KOPT-K1 (cell line): ENCODE measurements around the gene FAM89A.
"Not testable (repeated sequence)": the region's sequence is repeated elsewhere in the genome, so short reads cannot be mapped to it uniquely, and the experiment has no call there.

ENCODE experiments used
- H3K27ac ChIP-seq: fragments of 200-600 bp; sonication (generic); 2 replicates; pipeline ENCODE4 v1.5.1; 2016; ENCODE audit warnings: antibody characterized with exemption, mild to moderate bottlenecking, low read depth, low read length; ENCODE audit not compliant: poor library complexity, severe bottlenecking
- H3K36me3 ChIP-seq: fragments of 200-600 bp; sonication (generic); 2 replicates; pipeline ENCODE4 v1.5.1; 2017; ENCODE audit warnings: antibody characterized with exemption, mild to moderate bottlenecking, low read length, moderate library complexity; ENCODE audit not compliant: insufficient read depth
- H3K9me3 ChIP-seq: fragments of 200-600 bp; sonication (generic); 2 replicates; pipeline ENCODE4 v1.5.1; 2017; ENCODE audit warnings: antibody characterized with exemption, low read length, mild to moderate bottlenecking; ENCODE audit not compliant: insufficient read depth, poor library complexity, severe bottlenecking

The FAM89A gene

GRCh38 chr1:231064418-231064817 is 24.4 kb upstream of the FAM89A start:
- H3K36me3 ChIP-seq = no peaks in the 10 kb centered on the region

GRCh38 chr1:231063331-231063730 is 23.3 kb upstream of the FAM89A start:
- no peaks in the 10 kb centered on the region for H3K9me3 ChIP-seq
- no peak overlapping the region for H3K27ac ChIP-seq
- no peaks in the 10 kb centered on the region for H3K36me3 ChIP-seq

More at GRCh38 chr1:231064418-231064817, 24.4 kb upstream of the FAM89A start:
- H3K27ac ChIP-seq = no peak overlapping the region
- H3K9me3 ChIP-seq = no peaks in the 10 kb centered on the region

- Histone ChIP-seq H3K9me3 (no peaks in the 10 kb centered on the region), H3K36me3 (no peaks in the 10 kb centered on the region), H3K27ac (no peak overlapping the region)
Observed at GRCh38 chr1:231062500-231063270, 22.6 kb upstream of the FAM89A start.

GRCh38 chr1:231059566-231060193 is 19.6 kb upstream of the FAM89A start:
- Histone ChIP-seq H3K9me3 (no peaks in the 10 kb centered on the region), H3K27ac (no peak overlapping the region), H3K36me3 (no peaks in the 10 kb centered on the region)

- Histone ChIP-seq H3K27ac (no peak overlapping the region), H3K9me3 (no peaks in the 10 kb centered on the region), H3K36me3 (no peaks in the 10 kb centered on the region)
Observed at GRCh38 chr1:231058416-231059109, 18.5 kb upstream of the FAM89A start.

GRCh38 chr1:231057410-231057809 is 17.4 kb upstream of the FAM89A start:
- Histone ChIP-seq H3K36me3 (no peaks in the 10 kb centered on the region), H3K27ac (no peak overlapping the region), H3K9me3 (no peaks in the 10 kb centered on the region)

- Histone ChIP-seq H3K27ac (no peak overlapping the region), H3K36me3 (no peaks in the 10 kb centered on the region), H3K9me3 (no peaks in the 10 kb centered on the region)
Observed at GRCh38 chr1:231055271-231055670, 15.2 kb upstream of the FAM89A start.

- no peaks in the 10 kb centered on the region for H3K36me3 ChIP-seq
- H3K27ac ChIP-seq = no peak overlapping the region
- no peaks in the 10 kb centered on the region for H3K9me3 ChIP-seq
Observed at GRCh38 chr1:231053493-231054162, 13.6 kb upstream of the FAM89A start.

- no peaks in the 10 kb centered on the region for H3K36me3 ChIP-seq
- no peak overlapping the region for H3K27ac ChIP-seq
- no peaks in the 10 kb centered on the region for H3K9me3 ChIP-seq
Observed at GRCh38 chr1:231052777-231053176, 12.7 kb upstream of the FAM89A start.

- not testable (repeated sequence) for H3K36me3 ChIP-seq, H3K27ac ChIP-seq, H3K9me3 ChIP-seq
Observed at GRCh38 chr1:231050932-231051331, 10.9 kb upstream of the FAM89A start.

- H3K27ac ChIP-seq = no peak overlapping the region
- H3K9me3 ChIP-seq = peaks cover 2% of the 10 kb centered on the region
- no peaks in the 10 kb centered on the region for H3K36me3 ChIP-seq
Observed at GRCh38 chr1:231050395-231050794, 10.3 kb upstream of the FAM89A start.

GRCh38 chr1:231049121-231049979 is 9.3 kb upstream of the FAM89A start:
- Histone ChIP-seq H3K27ac (no peak overlapping the region), H3K9me3 (peaks cover 13% of the 10 kb centered on the region)

GRCh38 chr1:231048419-231048818 is 8.4 kb upstream of the FAM89A start:
- H3K27ac ChIP-seq, H3K36me3 ChIP-seq: not testable (repeated sequence)
- peaks cover 15% of the 10 kb centered on the region for H3K9me3 ChIP-seq

More at GRCh38 chr1:231049121-231049979, 9.3 kb upstream of the FAM89A start:
- no peaks in the 10 kb centered on the region for H3K36me3 ChIP-seq

- H3K36me3 ChIP-seq, H3K27ac ChIP-seq: not testable (repeated sequence)
- H3K9me3 ChIP-seq = peaks cover 15% of the 10 kb centered on the region
Observed at GRCh38 chr1:231047529-231047928, 7.5 kb upstream of the FAM89A start.
